ENCODE data around the gene SCYGR5. TPM values are rescaled to one million over a fixed set of nuclear protein-coding genes. Genes with fewer than 3 reads are reported as not detected.

Gene SCYGR5
- total and polyA plus RNA-seq, 4 donors: not detected

GRCh38 chr2:227632827-227633226, 33.8 kb upstream of the SCYGR5 start:
- H3K27ac ChIP-seq (ENCODE audit: low read depth in 1 of 2, low read length in 2 of 2): no peak overlapping the region
- no peaks in the 10 kb centered on the region for H3K4me1 ChIP-seq (ENCODE audit: control insufficient read depth in 1 of 2, insufficient read depth in 2 of 2, low read length in 2 of 2)
- H3K4me3 ChIP-seq (ENCODE audit: low read length in 2 of 2): no peak overlapping the region
- H3K27me3 ChIP-seq (ENCODE audit: control insufficient read depth in 1 of 2, insufficient read depth in 2 of 2, low read length in 1 of 2): no peaks in the 10 kb centered on the region
- intact Hi-C loops (cut with DNase I): no loop called here
- DNase-seq (no peak), ATAC-seq (ENCODE audit: low FRiP score) (no peak)
- H3K36me3 ChIP-seq (ENCODE audit: control insufficient read depth in 1 of 2, insufficient read depth in 2 of 2, low read length in 1 of 2): no peaks in the 10 kb centered on the region
- H3K9me3 ChIP-seq (ENCODE audit: control insufficient read depth, low read length): no peaks in the 10 kb centered on the region
- 85 to 86% methylated on average over 6 of the region's 6 CpGs for WGBS, 2 donors

GRCh38 chr2:227634201-227634600, 32.4 kb upstream of the SCYGR5 start:
- 44 to 46% methylated on average over 3 of the region's 3 CpGs for WGBS, 2 donors
- H3K4me3 ChIP-seq (ENCODE audit: low read length in 2 of 2): no peak overlapping the region
- H3K36me3 ChIP-seq (ENCODE audit: control insufficient read depth in 1 of 2, insufficient read depth in 2 of 2, low read length in 1 of 2): no peaks in the 10 kb centered on the region
- no peak overlapping the region for H3K27ac ChIP-seq (ENCODE audit: low read depth in 1 of 2, low read length in 2 of 2)
- ATAC-seq (ENCODE audit: low FRiP score): no peak
- no peak for DNase-seq
- no peaks in the 10 kb centered on the region for H3K4me1 ChIP-seq (ENCODE audit: control insufficient read depth in 1 of 2, insufficient read depth in 2 of 2, low read length in 2 of 2)
- intact Hi-C loops (cut with DNase I): no loop called here
- H3K9me3 ChIP-seq (ENCODE audit: control insufficient read depth, low read length): no peaks in the 10 kb centered on the region
- H3K27me3 ChIP-seq (ENCODE audit: control insufficient read depth in 1 of 2, insufficient read depth in 2 of 2, low read length in 1 of 2): no peaks in the 10 kb centered on the region

- ATAC-seq (ENCODE audit: low FRiP score) (no peak), DNase-seq (no peak)
- Histone ChIP-seq H3K9me3 (ENCODE audit: control insufficient read depth, low read length) (no peaks in the 10 kb centered on the region), H3K36me3 (ENCODE audit: control insufficient read depth in 1 of 2, insufficient read depth in 2 of 2, low read length in 1 of 2) (no peaks in the 10 kb centered on the region), H3K4me3 (ENCODE audit: low read length in 2 of 2) (no peak overlapping the region), H3K27ac (ENCODE audit: low read depth in 1 of 2, low read length in 2 of 2) (no peak overlapping the region), H3K27me3 (ENCODE audit: control insufficient read depth in 1 of 2, insufficient read depth in 2 of 2, low read length in 1 of 2) (no peaks in the 10 kb centered on the region), H3K4me1 (ENCODE audit: control insufficient read depth in 1 of 2, insufficient read depth in 2 of 2, low read length in 2 of 2) (no peaks in the 10 kb centered on the region)
- intact Hi-C loops (cut with DNase I): no loop called here
- WGBS, 2 donors: 9 to 19% methylated on average over 2 of the region's 2 CpGs
Measured at GRCh38 chr2:227642656-227643055, 23.9 kb upstream of the SCYGR5 start.

GRCh38 chr2:227643990-227644551, 22.5 kb upstream of the SCYGR5 start:
- no peaks in the 10 kb centered on the region for H3K36me3 ChIP-seq (ENCODE audit: control insufficient read depth in 1 of 2, insufficient read depth in 2 of 2, low read length in 1 of 2)
- 73 to 85% methylated on average over 5 of the region's 5 CpGs for WGBS, 2 donors
- ATAC-seq (ENCODE audit: low FRiP score) (no peak), DNase-seq (no peak)
- no peaks in the 10 kb centered on the region for H3K9me3 ChIP-seq (ENCODE audit: control insufficient read depth, low read length)
- H3K4me3 ChIP-seq (ENCODE audit: low read length in 2 of 2): no peak overlapping the region
- H3K27me3 ChIP-seq (ENCODE audit: control insufficient read depth in 1 of 2, insufficient read depth in 2 of 2, low read length in 1 of 2): no peaks in the 10 kb centered on the region
- intact Hi-C loops (cut with DNase I): no loop called here
- no peaks in the 10 kb centered on the region for H3K4me1 ChIP-seq (ENCODE audit: control insufficient read depth in 1 of 2, insufficient read depth in 2 of 2, low read length in 2 of 2)
- no peak overlapping the region for H3K27ac ChIP-seq (ENCODE audit: low read depth in 1 of 2, low read length in 2 of 2)

GRCh38 chr2:227653419-227653818, 13.2 kb upstream of the SCYGR5 start:
- H3K36me3 ChIP-seq (ENCODE audit: control insufficient read depth in 1 of 2, insufficient read depth in 2 of 2, low read length in 1 of 2): no peaks in the 10 kb centered on the region
- no peaks in the 10 kb centered on the region for H3K4me1 ChIP-seq (ENCODE audit: control insufficient read depth in 1 of 2, insufficient read depth in 2 of 2, low read length in 2 of 2)
- no peak for DNase-seq
- no peaks in the 10 kb centered on the region for H3K27me3 ChIP-seq (ENCODE audit: control insufficient read depth in 1 of 2, insufficient read depth in 2 of 2, low read length in 1 of 2)
- intact Hi-C loops (cut with DNase I): no loop called here
- H3K4me3 ChIP-seq (ENCODE audit: low read length in 2 of 2): no peak overlapping the region
- no peak for ATAC-seq (ENCODE audit: low FRiP score)
- WGBS, 2 donors: 19 to 38% methylated on average over 4 of the region's 4 CpGs
- H3K27ac ChIP-seq (ENCODE audit: low read depth in 1 of 2, low read length in 2 of 2): no peak overlapping the region
- no peaks in the 10 kb centered on the region for H3K9me3 ChIP-seq (ENCODE audit: control insufficient read depth, low read length)

GRCh38 chr2:227654426-227654825, 12.2 kb upstream of the SCYGR5 start:
- H3K36me3 ChIP-seq (ENCODE audit: control insufficient read depth in 1 of 2, insufficient read depth in 2 of 2, low read length in 1 of 2): no peaks in the 10 kb centered on the region
- H3K4me3 ChIP-seq (ENCODE audit: low read length in 2 of 2): no peak overlapping the region
- 79 to 82% methylated on average over 1 of the region's 1 CpG for WGBS, 2 donors
- no peaks in the 10 kb centered on the region for H3K9me3 ChIP-seq (ENCODE audit: control insufficient read depth, low read length)
- H3K27me3 ChIP-seq (ENCODE audit: control insufficient read depth in 1 of 2, insufficient read depth in 2 of 2, low read length in 1 of 2): no peaks in the 10 kb centered on the region
- DNase-seq (no peak), ATAC-seq (ENCODE audit: low FRiP score) (no peak)
- no peak overlapping the region for H3K27ac ChIP-seq (ENCODE audit: low read depth in 1 of 2, low read length in 2 of 2)
- H3K4me1 ChIP-seq (ENCODE audit: control insufficient read depth in 1 of 2, insufficient read depth in 2 of 2, low read length in 2 of 2): no peaks in the 10 kb centered on the region
- intact Hi-C loops (cut with DNase I): no loop called here

GRCh38 chr2:227655454-227655853, 11.2 kb upstream of the SCYGR5 start:
- ATAC-seq (ENCODE audit: low FRiP score) (peak; percentile 87), DNase-seq (no peak)
- no peak overlapping the region for H3K27ac ChIP-seq (ENCODE audit: low read depth in 1 of 2, low read length in 2 of 2)
- no peaks in the 10 kb centered on the region for H3K36me3 ChIP-seq (ENCODE audit: control insufficient read depth in 1 of 2, insufficient read depth in 2 of 2, low read length in 1 of 2)
- no peak overlapping the region for H3K4me3 ChIP-seq (ENCODE audit: low read length in 2 of 2)
- intact Hi-C loops (cut with DNase I): loop anchor here in 1 of 2 donors (5.0 kb wide), 1 partner anchor 112 kb away; no protein-coding TSS in a partner anchor
- H3K9me3 ChIP-seq (ENCODE audit: control insufficient read depth, low read length): no peaks in the 10 kb centered on the region
- 21 to 25% methylated on average over 1 of the region's 1 CpG for whole genome bisulfite sequencing, 2 donors
- H3K4me1 ChIP-seq (ENCODE audit: control insufficient read depth in 1 of 2, insufficient read depth in 2 of 2, low read length in 2 of 2): no peaks in the 10 kb centered on the region
- H3K27me3 ChIP-seq (ENCODE audit: control insufficient read depth in 1 of 2, insufficient read depth in 2 of 2, low read length in 1 of 2): no peaks in the 10 kb centered on the region

GRCh38 chr2:227657199-227657845, 9.3 kb upstream of the SCYGR5 start:
- DNase-seq (no peak), ATAC-seq (ENCODE audit: low FRiP score) (no peak)
- H3K27me3 ChIP-seq (ENCODE audit: control insufficient read depth in 1 of 2, insufficient read depth in 2 of 2, low read length in 1 of 2): no peaks in the 10 kb centered on the region
- no peak overlapping the region for H3K4me3 ChIP-seq (ENCODE audit: low read length in 2 of 2)
- intact Hi-C loops (cut with DNase I): loop anchor here in 1 of 2 donors (5.0 kb wide), 1 partner anchor 110 kb away; no protein-coding TSS in a partner anchor
- H3K4me1 ChIP-seq (ENCODE audit: control insufficient read depth in 1 of 2, insufficient read depth in 2 of 2, low read length in 2 of 2): no peaks in the 10 kb centered on the region
- H3K27ac ChIP-seq (ENCODE audit: low read depth in 1 of 2, low read length in 2 of 2): no peak overlapping the region
- H3K36me3 ChIP-seq (ENCODE audit: control insufficient read depth in 1 of 2, insufficient read depth in 2 of 2, low read length in 1 of 2): no peaks in the 10 kb centered on the region
- H3K9me3 ChIP-seq (ENCODE audit: control insufficient read depth, low read length): no peaks in the 10 kb centered on the region
- WGBS, 2 donors: 23 to 27% methylated on average over 8 of the region's 8 CpGs

GRCh38 chr2:227661025-227661649, 5.5 kb upstream of the SCYGR5 start:
- ATAC-seq (ENCODE audit: low FRiP score): no peak
- H3K4me3 ChIP-seq (ENCODE audit: low read length in 2 of 2): no peak overlapping the region
- no peaks in the 10 kb centered on the region for H3K36me3 ChIP-seq (ENCODE audit: control insufficient read depth in 1 of 2, insufficient read depth in 2 of 2, low read length in 1 of 2)
- no peaks in the 10 kb centered on the region for H3K4me1 ChIP-seq (ENCODE audit: control insufficient read depth in 1 of 2, insufficient read depth in 2 of 2, low read length in 2 of 2)
- no peak for DNase-seq
- peaks cover 0 to 1% of the 10 kb centered on the region in 2 donors for H3K27me3 ChIP-seq (ENCODE audit: control insufficient read depth in 1 of 2, insufficient read depth in 2 of 2, low read length in 1 of 2)
- H3K27ac ChIP-seq (ENCODE audit: low read depth in 1 of 2, low read length in 2 of 2): no peak overlapping the region
- 48 to 53% methylated on average over 7 of the region's 7 CpGs for WGBS, 2 donors
- H3K9me3 ChIP-seq (ENCODE audit: control insufficient read depth, low read length): no peaks in the 10 kb centered on the region
- intact Hi-C loops (cut with DNase I): loop anchor here in 1 of 2 donors (5.0 to 10.0 kb wide), 2 partner anchors 226 to 256 kb away; no protein-coding TSS in a partner anchor

Measured in aorta (tissue), 5 donors.